ENCODE results near the gene PDE6G. TPM values are rescaled to one million over a fixed set of nuclear protein-coding genes. Genes with fewer than 3 reads are reported as not detected.

Gene PDE6G
- total RNA-seq, 3 donors from 2014 or later, result 1.9 TPM; not detected in 2

GRCh38 chr17:81636505-81637288 is 19.6 kb downstream of the PDE6G start, which contains the start of the genes NPLOC4 and TSPAN10:
NPLOC4 (minus strand) TSS chr17:81637112; CDS start chr17:81636930, 182 bp downstream.
TSPAN10 (plus strand) TSS chr17:81637196; CDS start chr17:81642413, 5,217 bp downstream.
- DNase-seq (ENCODE audit: low spot score in 2 of 2), result peak; percentile 79 to 86
- intact Hi-C loops (cut with DNase I; ENCODE audit: low total_unique reads), result no loop called here
- H3K9me3 ChIP-seq, result no peaks in the 10 kb centered on the region

GRCh38 chr17:81635973-81636504 is 20.3 kb downstream of the PDE6G start:
- Histone ChIP-seq H3K4me1 (peaks cover 0 to 12% of the 10 kb centered on the region in 2 donors), H3K36me3 (no peaks in the 10 kb centered on the region), H3K27me3 (no peaks in the 10 kb centered on the region), H3K27ac (peak overlapping the region; percentile 91 to 96), H3K9me3 (no peaks in the 10 kb centered on the region), H3K4me3 (peak overlapping the region; percentile 92 to 95 (median 94))
- TF ChIP-seq POLR2A (IDR thresholded peaks at IDR 0.05) (no peak), POLR2AphosphoS5 (IDR thresholded peaks at IDR 0.05) (no peak), CTCF (IDR thresholded peaks at IDR 0.05) (no peak)
- intact Hi-C loops (cut with DNase I; ENCODE audit: low total_unique reads), result no loop called here
- DNase-seq (ENCODE audit: low spot score in 2 of 2), result no peak

More at GRCh38 chr17:81636505-81637288, 19.6 kb downstream of the PDE6G start, which contains the start of the genes NPLOC4 and TSPAN10:
- no peaks in the 10 kb centered on the region for H3K36me3 ChIP-seq
- TF ChIP-seq CTCF (IDR thresholded peaks at IDR 0.05) (peak in 1 of 3 donors; percentile 11), POLR2AphosphoS5 (IDR thresholded peaks at IDR 0.05) (peak; percentile 48 to 84 (median 65)), POLR2A (IDR thresholded peaks at IDR 0.05) (peak; percentile 21)
- H3K4me3 ChIP-seq, result peak within 1 kb of the TSS; percentile 92 to 95 (median 94)
- H3K27me3 ChIP-seq, result no peaks in the 10 kb centered on the region
- H3K27ac ChIP-seq, result peak within 1 kb of the TSS; percentile 91 to 96
- peaks cover 0 to 12% of the 10 kb centered on the region in 2 donors for H3K4me1 ChIP-seq

- TF ChIP-seq POLR2A (IDR thresholded peaks at IDR 0.05) (no peak), CTCF (IDR thresholded peaks at IDR 0.05) (no peak), POLR2AphosphoS5 (IDR thresholded peaks at IDR 0.05) (no peak)
- Histone ChIP-seq H3K27ac (no peak overlapping the region), H3K27me3 (no peaks in the 10 kb centered on the region), H3K9me3 (no peaks in the 10 kb centered on the region), H3K36me3 (no peaks in the 10 kb centered on the region), H3K4me1 (peaks cover 0 to 12% of the 10 kb centered on the region in 2 donors), H3K4me3 (peak overlapping the region; percentile 92 to 95 (median 94))
- intact Hi-C loops (cut with DNase I; ENCODE audit: low total_unique reads), result no loop called here
- DNase-seq (ENCODE audit: low spot score in 2 of 2), result no peak
Observed at GRCh38 chr17:81635431-81635830, 20.9 kb downstream of the PDE6G start.

- Histone ChIP-seq H3K4me1 (peaks cover 0 to 12% of the 10 kb centered on the region in 2 donors), H3K27me3 (no peaks in the 10 kb centered on the region), H3K4me3 (no peak overlapping the region), H3K9me3 (no peaks in the 10 kb centered on the region), H3K27ac (no peak overlapping the region), H3K36me3 (no peaks in the 10 kb centered on the region)
- TF ChIP-seq POLR2A (IDR thresholded peaks at IDR 0.05), result no peak
- no peak for TF ChIP-seq CTCF (IDR thresholded peaks at IDR 0.05)
- no peak for TF ChIP-seq POLR2AphosphoS5 (IDR thresholded peaks at IDR 0.05)
- intact Hi-C loops (cut with DNase I; ENCODE audit: low total_unique reads), result no loop called here
- DNase-seq (ENCODE audit: low spot score in 2 of 2), result no peak
Observed at GRCh38 chr17:81631482-81631881, 24.9 kb downstream of the PDE6G start.

GRCh38 chr17:81630274-81630673 is 26.1 kb downstream of the PDE6G start:
- H3K9me3 ChIP-seq, result no peaks in the 10 kb centered on the region
- no peaks in the 10 kb centered on the region for H3K27me3 ChIP-seq
- DNase-seq (ENCODE audit: low spot score in 2 of 2), result no peak
- no peak overlapping the region for H3K27ac ChIP-seq
- TF ChIP-seq POLR2A (IDR thresholded peaks at IDR 0.05) (no peak), CTCF (IDR thresholded peaks at IDR 0.05) (no peak), POLR2AphosphoS5 (IDR thresholded peaks at IDR 0.05) (no peak)
- no peak overlapping the region for H3K4me3 ChIP-seq
- peaks cover 4% of the 10 kb centered on the region for H3K36me3 ChIP-seq
- H3K4me1 ChIP-seq, result peaks cover 0 to 5% of the 10 kb centered on the region in 2 donors
- intact Hi-C loops (cut with DNase I; ENCODE audit: low total_unique reads), result no loop called here

Data from breast epithelium (tissue), 4 donors.